GM13977 (cell line): Measurements from ENCODE around the gene RASSF4.
"Not testable (repeated sequence)": the region's sequence is repeated elsewhere in the genome, so short reads cannot be mapped to it uniquely, and the experiment has no call there.

Experiments used
- DNase-seq: peaks from one replicate; pipeline ENCODE4 v3.0.0; 2012; ENCODE audit warnings: low spot score
- CTCF ChIP-seq: IDR thresholded peaks from 2 replicates; pipeline ENCODE4 v1.5.1; 2012; ENCODE audit warnings: mild to moderate bottlenecking, control low read depth; ENCODE audit not compliant: insufficient read depth; ENCODE audit errors: extremely low read depth, missing control alignments
- in situ Hi-C: fragments of 300-500 bp; cut with MboI; formaldehyde crosslinking; loops from one replicate; pipeline ENCODE4 v1.12.0; 2022; ENCODE audit warnings: low sequenced_read_pairs, low pct_unique_long_range_greater_than_20kb, mixed read lengths, inconsistent platforms; ENCODE audit not compliant: unreplicated experiment

Gene RASSF4

DNA sequence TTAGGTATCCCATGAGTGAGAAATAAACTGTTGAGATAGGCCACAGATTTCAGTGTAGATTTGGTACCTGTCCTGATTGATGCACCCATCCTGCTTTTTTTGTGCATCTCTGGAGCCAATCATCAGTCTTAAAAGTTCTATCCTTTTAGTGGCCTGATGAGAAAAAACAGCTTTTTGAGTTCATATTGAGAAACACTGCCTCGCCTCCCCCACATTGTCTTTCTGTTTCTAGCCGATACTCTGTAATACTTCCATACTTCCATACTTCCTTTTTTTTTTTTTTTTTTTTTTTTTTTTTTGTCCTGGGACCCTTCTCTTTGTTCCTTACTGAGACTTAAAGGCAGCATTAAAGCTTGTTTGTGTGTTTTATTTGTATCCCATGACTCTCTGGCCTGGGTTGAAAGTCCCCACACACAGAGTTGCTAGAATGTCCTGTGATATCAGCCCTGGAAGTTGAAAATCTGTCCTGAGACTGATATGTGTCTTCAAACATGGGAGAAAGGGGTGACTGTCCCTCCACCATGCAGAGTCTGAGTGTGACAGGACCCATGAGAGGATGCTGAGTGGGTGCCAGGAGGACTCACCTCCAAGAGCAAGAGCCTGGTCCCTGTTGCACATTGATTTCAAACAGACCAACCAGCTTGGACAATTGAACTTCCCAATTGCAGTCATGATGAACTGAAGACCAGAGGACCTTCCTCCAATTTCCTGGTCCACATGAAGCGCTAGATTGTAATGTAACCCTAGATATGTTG lies 46.9 kb downstream of the RASSF4 start:
- TF ChIP-seq CTCF = no peak
- DNase-seq = no peak
- in situ Hi-C loops = no loop called here

DNA sequence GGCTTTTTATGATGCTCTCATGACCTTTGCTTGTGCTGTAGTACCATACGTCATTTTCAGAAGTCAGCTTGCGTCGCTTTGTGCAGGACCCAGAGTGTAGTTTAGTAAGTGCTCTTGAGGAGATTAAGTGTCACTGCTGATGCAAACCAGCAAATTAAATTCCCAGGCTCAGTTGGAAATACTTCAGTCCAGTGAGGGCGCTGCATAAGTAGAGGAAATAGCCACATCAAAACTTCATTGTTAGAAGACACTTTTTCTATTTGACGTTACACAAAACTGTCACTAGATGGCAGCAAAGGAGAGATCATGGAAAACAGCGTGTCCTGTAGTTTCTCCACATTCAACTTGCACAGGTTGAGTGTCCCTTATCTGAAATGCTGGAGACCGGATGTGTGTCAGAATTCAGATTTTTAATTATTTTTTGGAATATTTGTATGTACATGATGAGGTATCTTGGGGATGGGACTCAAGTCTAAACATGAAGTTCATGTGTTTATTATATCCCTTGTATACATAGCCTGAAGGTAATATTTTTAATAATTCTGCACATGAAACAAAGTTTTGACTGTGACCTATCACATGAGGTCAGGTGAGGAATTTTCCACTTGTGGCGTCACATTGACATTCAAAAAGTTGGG lies 49.0 kb downstream of the RASSF4 start:
- in situ Hi-C loops = no loop called here
- TF ChIP-seq CTCF = peak; percentile 69
- peak; percentile 64 for DNase-seq

GRCh38 chr10:45014557-45014956 lies 55.0 kb downstream of the RASSF4 start:
- DNase-seq, in situ Hi-C loops: not testable (repeated sequence)

DNA sequence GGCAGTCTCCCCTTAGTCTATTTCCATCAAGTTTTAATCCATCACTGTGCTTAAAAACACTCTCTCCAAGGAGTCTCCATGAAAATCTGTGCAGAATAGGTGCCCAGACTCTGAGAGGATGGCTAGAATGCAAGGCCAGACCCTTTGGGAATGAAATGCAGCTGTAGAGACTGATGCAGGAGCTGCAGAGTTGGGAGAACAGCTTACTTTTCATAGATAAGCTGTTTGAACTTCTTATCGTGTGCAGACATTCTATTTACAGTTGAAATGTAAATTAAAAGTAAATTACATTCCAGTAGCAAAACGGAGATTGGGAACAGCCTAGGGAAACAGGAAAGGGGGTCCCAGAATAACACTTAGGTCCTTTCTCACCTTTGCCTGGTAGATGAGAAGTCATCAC lies 56.0 kb downstream of the RASSF4 start:
- DNase-seq = no peak
- TF ChIP-seq CTCF = no peak
- in situ Hi-C loops = no loop called here

- in situ Hi-C loops = no loop called here
- TF ChIP-seq CTCF = no peak
- DNase-seq = no peak
These were observed 63.8 kb downstream of the RASSF4 start for GRCh38 chr10:45023426-45023825.

DNA sequence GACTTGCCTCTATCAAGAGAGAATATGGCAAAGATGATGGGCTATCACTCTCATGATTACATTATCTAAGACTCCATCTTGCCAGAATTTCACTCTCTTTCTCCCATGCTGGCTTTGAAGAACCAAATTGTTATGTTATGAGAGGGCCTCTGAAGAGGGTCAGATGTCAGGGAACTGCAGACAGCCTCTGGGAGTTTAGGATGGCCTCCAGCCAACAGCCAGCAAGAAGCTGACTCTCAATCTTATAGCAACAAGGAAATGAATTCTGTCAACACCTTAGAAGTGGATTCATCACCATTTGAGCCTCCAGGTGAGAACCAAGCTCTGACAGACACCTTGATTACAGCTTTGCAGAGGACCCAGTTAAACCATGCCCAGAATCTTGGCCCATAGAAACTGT lies 74.7 kb downstream of the RASSF4 start:
- in situ Hi-C loops = no loop called here
- DNase-seq = no peak
- TF ChIP-seq CTCF = no peak

DNA sequence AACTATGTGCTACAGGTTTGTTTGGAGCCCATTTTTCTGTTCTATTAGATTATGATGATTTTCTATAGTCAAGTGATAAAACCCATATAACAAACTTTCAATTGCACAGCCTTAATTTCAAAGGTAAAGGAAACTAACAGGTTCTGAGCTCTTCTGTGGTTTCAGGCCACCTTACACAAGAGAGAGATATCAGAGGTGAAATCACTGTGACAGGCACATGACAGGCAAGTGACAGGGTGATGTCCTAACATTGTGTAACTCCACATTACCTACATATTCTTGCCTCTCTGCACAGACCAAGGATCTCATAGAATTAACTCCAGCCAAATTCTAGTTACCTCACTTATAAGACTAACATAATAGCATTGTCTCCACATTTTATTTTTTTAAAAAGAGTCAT lies 76.1 kb downstream of the RASSF4 start:
- no peak for TF ChIP-seq CTCF
- DNase-seq = no peak
- in situ Hi-C loops = no loop called here
